Psoas muscle (tissue), 8 donors: ENCODE results near the gene TMED5. TPM values are rescaled to one million over a fixed set of nuclear protein-coding genes. Genes with fewer than 3 reads are reported as not detected.

Experiments used
- ATAC-seq, 4 donors: fragments of 200-7000 bp; cut with Tn5 transposase; one replicate each; pipeline ENCODE4 v1.9.1; 2020; ENCODE audit warnings: moderate library complexity in 3 of 4, mild to moderate bottlenecking in 2 of 4
- DNase-seq, 2 donors: peaks; one replicate each; pipeline ENCODE4 v3.0.0-alpha.2; 2020
- H3K27ac ChIP-seq: fragments of 200-600 bp; one replicate; pipeline ENCODE4 v1.8.0; 2022
- H3K27me3 ChIP-seq, 3 donors: fragments of 200-600 bp in 1 of 3; one replicate each; pipeline versions ENCODE4 v1.6.1 to v1.8.0; 2013 to 2022; ENCODE audit warnings: low read length in 2 of 3, mild to moderate bottlenecking in 2 of 3, moderate library complexity in 1 of 3; ENCODE audit not compliant: insufficient read depth in 3 of 3
- H3K36me3 ChIP-seq, 2 donors: fragments of 200-600 bp in 1 of 2; one replicate each; pipeline versions ENCODE4 v1.6.1 to v1.8.0; 2013 to 2022; ENCODE audit warnings: low read depth in 1 of 2, mild to moderate bottlenecking in 1 of 2, moderate library complexity in 1 of 2; ENCODE audit not compliant: insufficient read depth in 1 of 2
- H3K4me1 ChIP-seq: fragments of 200-600 bp; one replicate; pipeline ENCODE4 v1.8.0; 2022
- H3K4me3 ChIP-seq: fragments of 200-600 bp; one replicate; pipeline ENCODE4 v1.8.0; 2022; ENCODE audit warnings: mild to moderate bottlenecking
- H3K9me3 ChIP-seq: fragments of 200-600 bp; one replicate; pipeline ENCODE4 v1.8.0; 2022
- CTCF ChIP-seq: fragments of 200-600 bp; IDR thresholded peaks from one replicate; pipeline ENCODE4 v1.8.0; 2022; ENCODE audit warnings: antibody characterized with exemption
- WGBS, 3 donors: extraction: QIAGEN DNeasy Blood & Tissue Kit; methylation state at CpG; one replicate each; pipeline versions ENCODE4 v1.1.6 to v1.1.7; 2013; 5-methylcytosine and 5-hydroxymethylcytosine counted together
- intact Hi-C, 2 donors: fragments of 100-400 bp; cut with DNase I; formaldehyde crosslinking; loops; one replicate each; pipeline versions ENCODE4 v1.11.0 to v1.14.2; 2022
- polyA plus RNA-seq, 3 donors: library from polyadenylated mRNA; stranded (reverse); fragments of 200-250 nt; gene quantifications; one replicate each; pipeline ENCODE4 v1.2.3, GENCODE V29; 2013
- total RNA-seq, 4 donors: library from RNA; stranded (reverse); fragmentation: NEBNext Ultra II Directional in 2 of 4; extraction: Animal tissue kit (Norgen Biotek cat#: 25700) in 2 of 4; gene quantifications; one replicate each; pipeline versions ENCODE4 v1.2.1 to v1.2.4, GENCODE V29; 2021 to 2023
- donor health status: healthy with polysubstance abuse.
- donor health status: DM: no; HTN: no; CAD: no; lungs with moderate emphysema.
- donor health status: Bipolar disorder and iron deficiency.
- donor health status: healthy.
- donor health status: DM: yes; HTN: yes; CAD: no.
- donor health status: DM: no; HTN: no; CAD: no.
- donor health status: DM: no; HTN: no; CAD: no.
- donor health status: DM: yes; HTN: yes; CAD: no.

Gene TMED5
- total and polyA plus RNA-seq, 7 donors: 37.9 to 92.2 (median 65.6) TPM

GRCh38 chr1:93136445-93136844, 43.8 kb downstream of the TMED5 start:
- peaks cover 0 to 70% of the 10 kb centered on the region in 2 donors for H3K36me3 ChIP-seq
- no peak for DNase-seq

GRCh38 chr1:93132638-93133037, 47.6 kb downstream of the TMED5 start:
- intact Hi-C loops: no loop called here
- no peak overlapping the region for H3K27ac ChIP-seq
- H3K4me1 ChIP-seq: no peaks in the 10 kb centered on the region
- peaks cover 0 to 62% of the 10 kb centered on the region in 2 donors for H3K36me3 ChIP-seq
- no peak for TF ChIP-seq CTCF
- H3K4me3 ChIP-seq: no peak overlapping the region
- no peak for ATAC-seq
- no peak for DNase-seq
- no peaks in the 10 kb centered on the region for H3K27me3 ChIP-seq
- no peaks in the 10 kb centered on the region for H3K9me3 ChIP-seq

More at GRCh38 chr1:93136445-93136844, 43.8 kb downstream of the TMED5 start:
- Histone ChIP-seq H3K27me3 (no peaks in the 10 kb centered on the region), H3K4me1 (no peaks in the 10 kb centered on the region), H3K27ac (no peak overlapping the region), H3K9me3 (no peaks in the 10 kb centered on the region), H3K4me3 (no peak overlapping the region)
- no peak for ATAC-seq
- 85 to 93% (median 91%) methylated on average over 5 of the region's 5 CpGs for WGBS, 3 donors
- intact Hi-C loops: no loop called here
- TF ChIP-seq CTCF: no peak

GRCh38 chr1:93129507-93130099, 50.6 kb downstream of the TMED5 start:
- no peak for ATAC-seq
- peaks cover 0 to 41% of the 10 kb centered on the region in 2 donors for H3K36me3 ChIP-seq
- intact Hi-C loops: loop anchor here in 1 of 2 donors (1.0 kb wide), 1 partner anchor 49 kb away; no protein-coding TSS in a partner anchor
- H3K4me1 ChIP-seq: no peaks in the 10 kb centered on the region
- no peak for DNase-seq
- TF ChIP-seq CTCF: no peak
- H3K9me3 ChIP-seq: no peaks in the 10 kb centered on the region
- H3K27me3 ChIP-seq: no peaks in the 10 kb centered on the region
- H3K27ac ChIP-seq: no peak overlapping the region
- no peak overlapping the region for H3K4me3 ChIP-seq

- no peaks in the 10 kb centered on the region for H3K9me3 ChIP-seq
- TF ChIP-seq CTCF: no peak
- ATAC-seq: no peak
- no peak for DNase-seq
- peaks cover 5% of the 10 kb centered on the region for H3K4me1 ChIP-seq
- no peaks in the 10 kb centered on the region for H3K27me3 ChIP-seq
- peaks cover 0 to 19% of the 10 kb centered on the region in 2 donors for H3K36me3 ChIP-seq
- no peak overlapping the region for H3K27ac ChIP-seq
- H3K4me3 ChIP-seq: no peak overlapping the region
- WGBS, 3 donors: 72 to 77% (median 77%) methylated on average over 4 of the region's 4 CpGs
- intact Hi-C loops: no loop called here
These were observed 55.5 kb downstream of the TMED5 start for GRCh38 chr1:93124556-93125355.
